BLaER1 treated with 17β-estradiol and CSF1 and Interleukin-3, amounts not matched to agents 10 nM and 100 nM (cell line): ENCODE data around the gene HSPA12B.
"Not testable (repeated sequence)": the region's sequence is repeated elsewhere in the genome, so short reads cannot be mapped to it uniquely, and the experiment has no call there.

ENCODE experiments used
- H3K27ac ChIP-seq, 11 experiments: shearing (Covaris generic); formaldehyde crosslinking; 2 replicates each; pipeline ENCODE4 v1.8.1; 2022
- H3K27me3 ChIP-seq, 11 experiments: shearing (Covaris generic); formaldehyde crosslinking; 2 replicates each; pipeline ENCODE4 v1.8.1; 2022
- H3K36me3 ChIP-seq, 11 experiments: shearing (Covaris generic); formaldehyde crosslinking; 2 replicates each; pipeline ENCODE4 v1.8.1; 2022
- H3K4me1 ChIP-seq, 10 experiments: shearing (Covaris generic); formaldehyde crosslinking; 2 replicates each; pipeline ENCODE4 v1.8.1; 2022
- H3K4me2 ChIP-seq, 11 experiments: shearing (Covaris generic); formaldehyde crosslinking; 2 replicates each; pipeline ENCODE4 v1.8.1; 2022
- H3K4me3 ChIP-seq, 10 experiments: shearing (Covaris generic); formaldehyde crosslinking; 2 replicates each; pipeline ENCODE4 v1.8.1; 2022
- H3K9ac ChIP-seq, 11 experiments: shearing (Covaris generic); formaldehyde crosslinking; 2 replicates each; pipeline ENCODE4 v1.8.1; 2022
- H3K9me3 ChIP-seq, 11 experiments: shearing (Covaris generic); formaldehyde crosslinking; replicated peaks in 1 of 11; 2 replicates each; pipeline ENCODE4 v1.8.1; 2022
- H4K20me1 ChIP-seq, 11 experiments: shearing (Covaris generic); formaldehyde crosslinking; 2 replicates each; pipeline ENCODE4 v1.8.1; 2022
- Cebpa-rat ChIP-seq, 11 experiments: shearing (Covaris generic); IDR thresholded peaks; 2 replicates each; pipeline ENCODE4 v1.8.1; 2022

The HSPA12B gene

DNA sequence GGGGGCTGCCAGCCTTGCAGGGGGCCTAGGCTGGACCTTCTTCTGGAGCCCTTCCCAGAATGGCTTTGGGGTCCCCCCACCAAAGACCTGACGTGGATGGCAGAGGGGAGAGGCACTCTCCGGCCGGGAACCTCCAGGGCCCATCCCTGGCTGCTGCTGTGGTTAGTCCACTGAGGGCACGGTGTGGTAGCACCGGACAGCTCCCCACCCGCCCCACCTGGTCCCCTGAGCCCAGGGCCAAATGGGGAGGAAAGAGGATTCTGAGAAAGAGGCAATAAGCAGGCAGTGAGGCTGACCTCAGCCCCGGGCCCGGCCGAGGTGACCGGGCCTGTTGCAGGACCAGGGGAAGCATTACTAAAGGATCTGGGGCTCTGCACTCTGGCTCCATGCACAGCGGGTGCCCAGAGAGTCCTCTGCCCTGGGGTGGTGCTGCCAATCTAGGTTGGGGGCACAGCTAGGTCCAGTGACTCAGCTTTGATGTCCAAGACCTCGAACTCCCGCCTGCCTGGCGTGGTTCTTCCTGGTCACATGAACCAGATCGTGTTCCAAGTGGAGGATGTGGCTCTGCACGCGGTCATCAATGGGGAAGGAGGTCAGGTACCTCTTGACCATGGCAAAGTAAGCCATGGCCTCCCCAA lies 51.9 kb downstream of the HSPA12B start:
- peak overlapping the region in 9 of 11 experiments; percentile 4 to 91 (median 55); a peak in 8 of 22 replicates for H3K9ac ChIP-seq
- no peaks in the 10 kb centered on the region for H3K9me3 ChIP-seq
- peaks cover 47 to 63% (median 55%) of the 10 kb centered on the region in 10 experiments for H3K4me1 ChIP-seq
- peak overlapping the region; percentile 90 to 100 (median 99) for H3K4me2 ChIP-seq
- H3K4me3 ChIP-seq, result peak overlapping the region in 3 of 10 experiments; percentile 74 to 85 (median 77); a peak in 4 of 20 replicates
- H3K36me3 ChIP-seq, result peaks cover 0 to 32% (median 6%) of the 10 kb centered on the region in 11 experiments; a peak in 15 of 22 replicates
- peaks cover 7 to 19% (median 15%) of the 10 kb centered on the region in 11 experiments for H3K27me3 ChIP-seq
- no peak for TF ChIP-seq Cebpa-rat (IDR thresholded peaks at IDR 0.05)
- H3K27ac ChIP-seq, result no peak overlapping the region
- H4K20me1 ChIP-seq, result peaks cover 31 to 56% (median 52%) of the 10 kb centered on the region in 11 experiments; a peak in 21 of 22 replicates

DNA sequence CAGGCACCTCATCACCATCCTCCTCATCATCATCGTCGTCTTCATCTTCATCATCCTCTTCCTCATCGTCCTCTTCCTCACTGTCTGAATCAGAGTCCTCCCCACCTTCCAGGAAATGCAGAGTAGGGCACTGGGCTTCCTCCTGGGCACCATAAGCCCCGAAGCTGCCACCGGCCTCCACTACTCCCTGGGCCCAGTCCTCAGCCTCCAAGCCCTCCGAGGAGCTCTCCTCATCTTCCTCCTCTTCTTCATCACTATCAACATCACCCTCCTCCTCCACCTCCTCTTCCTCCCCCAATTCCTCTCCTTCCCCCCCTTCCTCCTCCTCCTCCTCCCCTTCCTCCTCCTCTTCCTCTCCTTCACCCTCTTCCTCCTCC lies 52.4 kb downstream of the HSPA12B start:
- H4K20me1 ChIP-seq, result peaks cover 31 to 56% (median 52%) of the 10 kb centered on the region in 11 experiments; a peak in 21 of 22 replicates

DNA sequence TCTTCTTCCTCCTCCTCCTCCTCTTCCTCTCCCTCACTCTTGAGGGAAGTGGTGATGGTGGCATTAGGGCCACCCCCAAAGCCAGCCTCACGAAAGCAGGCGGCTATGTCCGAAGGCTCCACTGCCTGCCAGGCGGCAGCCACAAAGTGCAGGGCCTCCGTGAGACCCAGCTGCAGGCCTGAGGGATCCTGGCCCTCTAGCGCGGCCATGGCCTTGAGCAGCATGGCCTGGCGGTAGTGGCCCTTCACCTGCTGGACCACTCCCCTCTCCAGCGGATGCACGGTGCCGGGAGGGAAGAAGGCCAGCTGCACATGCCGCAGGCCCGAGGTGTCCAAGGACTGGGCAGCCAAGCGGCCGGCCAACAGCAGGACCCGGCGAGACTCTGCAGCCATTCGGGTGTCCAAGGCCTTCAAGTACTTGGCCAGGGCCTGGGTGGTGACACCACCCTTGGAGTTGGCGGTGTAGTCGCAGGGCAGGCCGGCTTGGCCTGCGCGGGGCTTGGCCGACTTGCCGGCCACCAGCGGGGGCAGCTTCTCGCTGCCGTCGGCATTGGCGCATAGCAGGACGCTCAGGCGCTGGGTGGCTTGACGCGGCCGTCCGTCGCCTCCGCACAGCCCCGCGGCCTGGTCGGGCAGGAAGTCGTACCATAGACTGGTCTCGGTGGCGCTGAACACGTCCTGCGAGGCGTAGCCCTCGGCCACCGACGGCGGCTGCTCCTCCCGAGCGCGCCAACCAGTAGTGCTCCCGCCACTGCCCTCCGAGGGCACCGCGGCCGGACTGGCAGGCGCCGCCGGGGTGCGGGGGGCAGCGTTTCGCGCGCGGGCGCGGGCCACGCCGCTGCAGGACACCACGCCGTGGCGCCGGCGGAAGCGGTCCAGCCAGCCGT lies 53.0 kb downstream of the HSPA12B start:
- Histone ChIP-seq H3K27ac (peak overlapping the region; percentile 83 to 94 (median 87)), H3K4me1 (peaks cover 45 to 61% (median 51%) of the 10 kb centered on the region in 10 experiments), H3K9me3 (no peaks in the 10 kb centered on the region), H3K4me2 (peak overlapping the region; percentile 90 to 100 (median 99)), H3K4me3 (peak overlapping the region; percentile 66 to 88 (median 76)), H3K9ac (peak overlapping the region; percentile 84 to 94 (median 91)), H4K20me1 (peaks cover 31 to 55% (median 52%) of the 10 kb centered on the region in 11 experiments; a peak in 21 of 22 replicates), H3K27me3 (peaks cover 0 to 7% (median 4%) of the 10 kb centered on the region in 11 experiments; a peak in 13 of 22 replicates), H3K36me3 (peaks cover 0 to 32% (median 6%) of the 10 kb centered on the region in 11 experiments; a peak in 15 of 22 replicates)
- TF ChIP-seq Cebpa-rat (IDR thresholded peaks at IDR 0.05), result no peak

More for the DNA sequence above, 52.4 kb downstream of the HSPA12B start:
- peak overlapping the region in 10 of 11 experiments; percentile 4 to 92 (median 72); a peak in 13 of 22 replicates for H3K9ac ChIP-seq
- peaks cover 2 to 14% (median 10%) of the 10 kb centered on the region in 11 experiments for H3K27me3 ChIP-seq
- H3K4me3 ChIP-seq, result peak overlapping the region in 6 of 10 experiments; percentile 67 to 88 (median 76); a peak in 8 of 20 replicates
- H3K27ac ChIP-seq, result no peak overlapping the region
- peaks cover 0 to 32% (median 6%) of the 10 kb centered on the region in 11 experiments; a peak in 15 of 22 replicates for H3K36me3 ChIP-seq
- H3K4me1 ChIP-seq, result peaks cover 47 to 63% (median 53%) of the 10 kb centered on the region in 10 experiments
- no peaks in the 10 kb centered on the region for H3K9me3 ChIP-seq
- peak overlapping the region; percentile 90 to 100 (median 99) for H3K4me2 ChIP-seq
- TF ChIP-seq Cebpa-rat (IDR thresholded peaks at IDR 0.05), result no peak

DNA sequence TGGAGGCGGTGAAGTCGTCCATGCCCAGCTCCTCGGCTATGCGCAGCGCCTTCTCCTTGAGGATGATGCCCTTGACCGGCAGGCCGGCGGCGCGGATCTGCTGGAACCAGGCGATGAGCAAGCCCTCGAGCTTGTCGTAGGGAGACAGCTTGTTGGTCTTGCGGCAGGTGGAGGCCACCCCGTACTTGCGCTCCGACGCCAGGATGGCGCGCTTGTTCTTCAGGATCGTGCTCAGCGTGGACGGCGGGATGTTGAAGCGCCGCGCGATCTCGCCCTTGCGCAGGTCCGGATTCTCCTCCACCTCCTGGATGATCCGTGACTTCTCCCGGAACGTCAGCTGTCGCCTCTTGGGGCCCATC lies 53.6 kb downstream of the HSPA12B start:
- Histone ChIP-seq H3K4me3 (peak overlapping the region; percentile 66 to 88 (median 76)), H3K4me2 (peak overlapping the region; percentile 90 to 100 (median 99)), H3K9ac (peak overlapping the region; percentile 84 to 94 (median 91)), H3K36me3 (peaks cover 0 to 32% (median 6%) of the 10 kb centered on the region in 11 experiments; a peak in 15 of 22 replicates), H3K4me1 (peaks cover 39 to 55% (median 45%) of the 10 kb centered on the region in 10 experiments), H3K9me3 (no peaks in the 10 kb centered on the region), H3K27ac (peak overlapping the region; percentile 83 to 94 (median 87)), H3K27me3 (peaks cover 0 to under 1% (median 0%) of the 10 kb centered on the region in 11 experiments; a peak in 5 of 22 replicates), H4K20me1 (peaks cover 31 to 50% (median 46%) of the 10 kb centered on the region in 11 experiments; a peak in 21 of 22 replicates)
- TF ChIP-seq Cebpa-rat (IDR thresholded peaks at IDR 0.05), result no peak

DNA sequence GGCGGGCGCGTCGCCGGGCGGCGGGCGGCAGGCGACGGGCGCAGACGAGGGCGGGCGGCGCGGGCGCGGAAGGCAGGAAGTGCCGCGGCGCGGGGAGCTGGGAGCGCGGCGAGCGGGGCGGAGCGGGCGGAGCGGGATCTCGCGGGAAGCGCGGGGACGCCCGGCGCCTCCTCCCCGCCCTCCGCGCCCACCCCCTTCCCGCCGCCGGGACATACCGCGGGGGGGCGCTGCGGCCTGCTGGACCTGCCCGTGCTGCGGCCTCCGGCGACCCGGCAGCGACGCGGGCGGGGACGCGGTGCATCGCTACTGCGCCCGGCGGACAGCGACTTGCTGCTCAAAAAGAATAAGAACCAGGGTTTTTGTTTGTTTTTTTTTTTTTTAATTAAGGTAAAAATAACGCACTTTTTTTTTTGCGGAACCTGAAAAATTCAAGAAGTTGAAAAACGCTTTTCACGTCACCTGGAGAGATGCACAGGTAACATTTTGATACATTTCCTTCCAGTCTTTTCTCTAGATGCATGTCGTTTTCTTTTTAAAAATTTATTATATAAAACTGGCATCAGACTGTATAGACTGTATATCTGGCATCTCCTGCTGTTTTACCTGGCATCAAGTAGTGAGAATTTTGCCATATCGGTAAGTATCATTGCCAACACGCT lies 54.3 kb downstream of the HSPA12B start, which contains the start of gene CENPB:
Gene CENPB, minus strand, starts transcription at position 76 of the 659 bp plus-strand sequence. CDS start 257 bp downstream, outside the sequence.
- H3K9ac ChIP-seq, result peak within 1 kb of the TSS; percentile 84 to 94 (median 91)
- peaks cover 31 to 44% (median 42%) of the 10 kb centered on the region in 11 experiments; a peak in 21 of 22 replicates for H4K20me1 ChIP-seq
- peaks cover 0 to 32% (median 6%) of the 10 kb centered on the region in 11 experiments; a peak in 15 of 22 replicates for H3K36me3 ChIP-seq
- peaks cover 37 to 48% (median 41%) of the 10 kb centered on the region in 10 experiments for H3K4me1 ChIP-seq
- no peaks in the 10 kb centered on the region for H3K9me3 ChIP-seq
- peak within 1 kb of the TSS; percentile 83 to 94 (median 87) for H3K27ac ChIP-seq
- no peak for TF ChIP-seq Cebpa-rat (IDR thresholded peaks at IDR 0.05)
- H3K4me2 ChIP-seq, result peak within 1 kb of the TSS; percentile 90 to 100 (median 99)
- H3K4me3 ChIP-seq, result peak within 1 kb of the TSS; percentile 66 to 88 (median 76)
- no peaks in the 10 kb centered on the region for H3K27me3 ChIP-seq

DNA sequence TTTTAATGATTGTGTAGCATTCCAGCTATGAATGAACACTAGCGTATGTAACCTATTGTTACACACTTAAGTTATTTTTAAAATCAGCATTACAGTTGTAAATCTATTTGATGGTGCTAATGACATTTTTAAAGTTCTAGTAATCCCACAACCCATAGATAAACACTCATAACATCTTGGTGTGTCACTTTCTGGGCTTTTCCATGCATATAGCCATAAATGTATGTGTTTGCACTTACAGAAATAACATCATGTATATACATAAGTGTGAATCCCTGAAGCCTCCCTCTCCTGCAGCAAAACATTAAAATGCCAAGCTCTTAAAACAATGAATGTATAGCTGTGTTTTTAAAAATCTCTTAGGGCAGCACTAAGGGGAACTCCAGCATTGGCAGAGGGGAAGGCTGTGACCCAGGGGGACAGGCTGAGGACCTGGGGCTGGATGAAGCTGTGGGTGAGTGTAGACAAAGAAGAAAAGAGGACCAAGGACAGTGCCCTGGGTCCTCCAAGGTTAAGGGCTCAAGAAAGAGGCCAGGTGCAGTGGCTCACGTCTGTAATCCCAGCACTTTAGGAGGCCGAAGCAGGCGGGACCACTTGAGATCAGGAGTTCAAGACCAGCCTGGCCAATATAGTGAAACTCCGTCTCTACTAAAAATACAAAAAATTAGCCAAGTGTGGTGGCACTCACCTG lies 55.0 kb downstream of the HSPA12B start:
- peak overlapping the region in 2 of 11 experiments; percentile 6 to 45; a peak in 3 of 22 replicates for H3K27ac ChIP-seq
- peak overlapping the region; percentile 65 to 99 (median 82) for H3K4me2 ChIP-seq
- no peak for TF ChIP-seq Cebpa-rat (IDR thresholded peaks at IDR 0.05)
- peaks cover 31 to 37% (median 35%) of the 10 kb centered on the region in 11 experiments; a peak in 21 of 22 replicates for H4K20me1 ChIP-seq
- no peaks in the 10 kb centered on the region for H3K27me3 ChIP-seq
- peaks cover 0 to 31% (median 6%) of the 10 kb centered on the region in 11 experiments; a peak in 15 of 22 replicates for H3K36me3 ChIP-seq
- H3K9me3 ChIP-seq, result no peaks in the 10 kb centered on the region
- H3K9ac ChIP-seq, result peak overlapping the region; percentile 57 to 94 (median 89); a peak in 21 of 22 replicates
- peaks cover 37 to 48% (median 41%) of the 10 kb centered on the region in 10 experiments for H3K4me1 ChIP-seq
- peak overlapping the region; percentile 66 to 88 (median 76) for H3K4me3 ChIP-seq

DNA sequence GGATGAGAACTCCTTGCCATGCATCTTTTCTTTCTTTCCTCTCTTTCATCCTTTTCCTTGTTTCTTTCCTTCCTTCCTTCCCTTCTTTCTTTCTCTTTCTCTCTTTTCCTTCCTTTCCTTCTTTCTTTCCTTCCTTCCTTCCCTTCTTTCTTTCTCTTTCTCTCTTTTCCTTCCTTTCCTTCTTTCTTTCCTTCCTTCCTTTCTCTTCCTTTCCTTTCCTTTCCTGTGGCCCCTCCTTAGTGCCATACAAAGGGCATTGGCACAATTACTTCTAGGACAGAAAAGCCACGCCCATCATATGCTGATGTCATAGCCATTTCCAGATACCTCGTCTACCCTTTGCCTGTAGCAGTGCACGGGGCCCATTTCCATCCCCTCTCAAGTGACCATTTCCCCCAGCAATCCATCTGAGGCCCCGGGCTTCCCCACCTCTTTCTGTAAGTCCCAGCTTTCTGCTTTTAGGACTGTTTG lies 56.2 kb downstream of the HSPA12B start:
- Histone ChIP-seq H3K9me3 (no peaks in the 10 kb centered on the region), H3K36me3 (peaks cover 0 to 18% (median 6%) of the 10 kb centered on the region in 11 experiments; a peak in 13 of 22 replicates), H3K4me1 (peaks cover 35 to 41% (median 36%) of the 10 kb centered on the region in 10 experiments), H3K27me3 (no peaks in the 10 kb centered on the region), H3K4me2 (no peak overlapping the region), H3K9ac (peak overlapping the region in 2 of 11 experiments; percentile 26 to 32; a peak in 2 of 22 replicates), H3K27ac (no peak overlapping the region), H4K20me1 (peaks cover 21 to 25% (median 23%) of the 10 kb centered on the region in 11 experiments; a peak in 21 of 22 replicates), H3K4me3 (no peak overlapping the region)
- no peak for TF ChIP-seq Cebpa-rat (IDR thresholded peaks at IDR 0.05)

DNA sequence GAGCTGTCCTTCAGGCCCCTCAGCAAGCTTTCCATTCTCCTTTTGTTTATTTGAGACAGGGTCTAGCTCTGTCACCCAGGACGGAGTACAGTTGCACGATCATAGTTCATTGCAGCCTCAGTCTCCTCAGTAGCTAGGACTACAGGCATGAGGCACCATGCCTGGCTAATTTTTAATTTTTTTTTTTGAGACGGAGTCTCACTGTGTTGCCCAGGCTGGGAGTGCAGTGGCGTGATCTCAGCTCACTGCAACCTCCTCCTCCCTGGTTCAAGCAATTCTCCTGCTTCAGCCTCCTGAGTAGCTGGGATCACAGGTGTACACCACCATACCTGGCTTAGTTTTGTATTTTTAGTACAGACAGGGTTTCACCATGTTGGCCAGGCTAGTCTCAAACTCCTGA lies 56.7 kb downstream of the HSPA12B start:
- H3K4me2 ChIP-seq, H3K27me3 ChIP-seq, H3K27ac ChIP-seq, H3K9me3 ChIP-seq, H3K4me3 ChIP-seq: not testable (repeated sequence)
- peaks cover 0 to 17% (median 6%) of the 10 kb centered on the region in 11 experiments; a peak in 13 of 22 replicates for H3K36me3 ChIP-seq
- peaks cover 16 to 20% (median 18%) of the 10 kb centered on the region in 11 experiments; a peak in 21 of 22 replicates for H4K20me1 ChIP-seq
- 0 out of 22 replicates have a peak overlapping the region, but pooled peaks of 1 of the 11 experiments have one; percentile 32 for H3K9ac ChIP-seq
- peaks cover 30 to 40% (median 34%) of the 10 kb centered on the region in 10 experiments for H3K4me1 ChIP-seq

DNA sequence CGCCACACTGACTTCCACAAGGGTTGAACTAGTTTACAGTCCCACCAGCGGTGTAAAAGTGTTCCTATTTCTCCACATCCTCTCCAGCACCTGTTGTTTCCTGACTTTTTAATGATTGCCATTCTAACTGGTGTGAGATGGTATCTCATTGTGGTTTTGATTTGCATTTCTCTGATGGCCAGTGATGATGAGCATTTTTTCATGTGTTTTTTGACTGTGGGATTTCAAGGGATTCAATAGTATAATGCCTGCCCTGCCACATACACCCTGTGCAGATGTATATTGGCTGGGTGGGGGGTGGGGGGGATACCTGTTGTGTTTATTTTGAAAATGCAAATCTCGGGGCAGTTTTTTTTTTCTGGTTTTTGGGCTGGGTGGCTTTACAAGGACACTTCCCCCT lies 61.7 kb downstream of the HSPA12B start:
- not testable (repeated sequence) for H3K27me3 ChIP-seq, H3K4me3 ChIP-seq, H3K9ac ChIP-seq, H3K27ac ChIP-seq, H3K9me3 ChIP-seq
- Histone ChIP-seq H3K4me2 (peak overlapping the region in 1 of 11 experiments; percentile 77; a peak in 1 of 22 replicates), H4K20me1 (peaks cover 0 to 13% (median 0%) of the 10 kb centered on the region in 11 experiments; a peak in 5 of 22 replicates), H3K36me3 (peaks cover 0 to 20% (median 10%) of the 10 kb centered on the region in 11 experiments; a peak in 15 of 22 replicates), H3K4me1 (peaks cover 27 to 42% (median 40%) of the 10 kb centered on the region in 10 experiments)
